ENCODE results near the gene HASPIN.

GRCh38 chr17:3744014-3744413, 20.3 kb downstream of the HASPIN start:
- TF ChIP-seq CTCF (IDR thresholded peaks at IDR 0.05) (no peak), EZH2phosphoT487 (IDR thresholded peaks at IDR 0.05) (no peak), EZH2 (IDR thresholded peaks at IDR 0.05) (no peak)

All from neural progenitor cell (in vitro differentiated cells).